A549 (cell line): ENCODE measurements around the gene FAAP100. TPM values are rescaled to one million over a fixed set of nuclear protein-coding genes. Genes with fewer than 3 reads are reported as not detected.

ENCODE experiments used
- ATAC-seq, 2 experiments: fragments of 200-7000 bp in 1 of 2; fragments of >200 bp in 1 of 2; cut with Nextera tagmentation in 1 of 2; cut with Tn5 transposase in 1 of 2; 3 replicates each; pipeline versions ENCODE4 v1.8.0 to v1.9.1; 2018 to 2020; ENCODE audit warnings: mild to moderate bottlenecking in 1 of 2, moderate library complexity in 1 of 2
- CTCF ChIA-PET: fragments of 300-600 bp; sonication (Branson Sonifier 250); formaldehyde crosslinking; extraction: SDS; loops from one replicate; lab custom pipeline; 2021; ENCODE audit warnings: antibody characterized with exemption, inconsistent platforms; lab: Yijun Ruan, JAX
- POLR2A ChIA-PET: fragments of 350-600 bp; formaldehyde crosslinking; extraction: SDS; loops from one replicate; lab custom pipeline; 2021; ENCODE audit warnings: antibody characterized with exemption, inconsistent platforms; lab: Yijun Ruan, JAX
- DNase-seq, 2 experiments: peaks; one replicate each; pipeline versions ENCODE4 v3.0.0 to v3.0.0-alpha.2; 2011 to 2016; ENCODE audit warnings: low read depth in 1 of 2, low spot score in 1 of 2
- FAIRE-seq: peaks from 2 replicates; lab custom pipeline; 2011; peaks lifted over from hg19 to GRCh38; lab: Jason Lieb, UNC
- H3K27ac ChIP-seq, 2 experiments: fragments of >200 bp; sonication (Bioruptor Twin); formaldehyde crosslinking; 3 replicates each; pipeline ENCODE4 v1.5.1; 2016 to 2017
- H3K4me1 ChIP-seq: fragments of >200 bp; sonication (Bioruptor Twin); formaldehyde crosslinking; 3 replicates; pipeline ENCODE4 v1.6.1; 2016
- H3K4me2 ChIP-seq: fragments of >200 bp; sonication (Bioruptor Twin); formaldehyde crosslinking; 3 replicates; pipeline ENCODE4 v1.6.1; 2016
- H3K4me3 ChIP-seq: fragments of >200 bp; sonication (Bioruptor Twin); formaldehyde crosslinking; 3 replicates; pipeline ENCODE4 v1.5.1; 2016
- H3K9me3 ChIP-seq: fragments of >200 bp; sonication (Bioruptor Twin); formaldehyde crosslinking; 3 replicates; pipeline ENCODE4 v1.6.1; 2016
- BHLHE40 ChIP-seq: IDR thresholded peaks from 2 replicates; pipeline ENCODE4 v1.6.1; 2012; ENCODE audit warnings: low read depth, low read length, inconsistent platforms
- CHD2 ChIP-seq: fragments of 150-350 bp; IDR thresholded peaks from 2 replicates; pipeline ENCODE4 v1.6.1; 2014; ENCODE audit warnings: low read length; ENCODE audit not compliant: partially characterized antibody
- CHD4 ChIP-seq: fragments of 200-600 bp; sonication (generic); IDR thresholded peaks from 2 replicates; pipeline ENCODE4 v1.6.1; 2016; ENCODE audit warnings: antibody characterized with exemption, mild to moderate bottlenecking, borderline replicate concordance
- HES2 ChIP-seq: fragments of >200 bp; sonication (Bioruptor Twin); formaldehyde crosslinking; IDR thresholded peaks from 2 replicates; pipeline ENCODE4 v1.6.1; 2016
- PBX3 ChIP-seq: IDR thresholded peaks from 2 replicates; pipeline ENCODE4 v1.6.1; 2012
- PHF8 ChIP-seq: fragments of 200-600 bp; sonication (generic); IDR thresholded peaks from 2 replicates; pipeline ENCODE4 v1.6.1; 2016; ENCODE audit warnings: low read depth, mild to moderate bottlenecking, antibody characterized with exemption, moderate library complexity, borderline replicate concordance
- POLR2A ChIP-seq: IDR thresholded peaks from 2 replicates; pipeline ENCODE4 v1.6.1; 2012; ENCODE audit warnings: mild to moderate bottlenecking, low read length
- POLR2AphosphoS2 ChIP-seq: conservative IDR thresholded peaks from 2 replicates; pipeline ENCODE4 v1.6.1; 2012; ENCODE audit warnings: low read length, improper control_type of control experiment, inconsistent platforms
- RAD21 ChIP-seq, 2 experiments: fragments of >200 bp in 1 of 2; sonication (Bioruptor Twin) in 1 of 2; formaldehyde crosslinking in 1 of 2; IDR thresholded peaks in 1 of 2; conservative IDR thresholded peaks in 1 of 2; 2 replicates in 1 of 2; 3 replicates in 1 of 2; pipeline ENCODE4 v1.6.1; 2012 to 2018; ENCODE audit warnings: inconsistent platforms in 1 of 2
- RARB ChIP-seq: fragments of 250-450 bp; sonication (Bioruptor Pico); IDR thresholded peaks from 2 replicates; pipeline ENCODE4 v1.8.0; 2021; ENCODE audit warnings: mild to moderate bottlenecking, moderate library complexity
- WGBS: methylation state at CpG from one replicate; pipeline ENCODE4 v1.1.6; 2017; ENCODE audit errors: missing lambda C conversion rate; 5-methylcytosine and 5-hydroxymethylcytosine counted together
- polyA plus RNA-seq, 4 experiments: library from polyadenylated mRNA; depleted of rRNA in 3 of 4; stranded (reverse); fragments of >200 nt; fragmentation: RNase III in 1 of 4; extraction: RNeasy Plus Mini Kit Qiagen cat#74134 plus additional on column Dnase treatment in 1 of 4; gene quantifications; 2 replicates in 3 of 4; 3 replicates in 1 of 4; pipeline ENCODE4 v1.2.3, GENCODE V29; 2011 to 2017
- TF ChIP-seq, protein P1 (sequence below): fragments of >200 bp; sonication (Bioruptor Twin); formaldehyde crosslinking; IDR thresholded peaks from 3 replicates; pipeline ENCODE4 v1.6.1; 2016
- TF ChIP-seq, protein P2 (sequence below): IDR thresholded peaks from 2 replicates; pipeline ENCODE4 v1.6.1; 2012
- TF ChIP-seq, protein P3 (sequence below): IDR thresholded peaks from 2 replicates; pipeline ENCODE4 v1.6.1; 2012; ENCODE audit warnings: low read depth, borderline replicate concordance

Gene FAAP100
- polyA plus RNA-seq, 2 of the 4 experiments (the other 2 are of a cell fraction) = 5.4 to 16.8 TPM

GRCh38 chr17:81553018-81553615, 964 bp upstream of the FAAP100 start:
- Histone ChIP-seq H3K27ac (peak overlapping the region; percentile 84 to 97), H3K9me3 (no peaks in the 10 kb centered on the region), H3K4me2 (peak overlapping the region; percentile 93), H3K4me1 (peaks cover 50% of the 10 kb centered on the region), H3K4me3 (peak overlapping the region; percentile 86)
- TF ChIP-seq, protein P1, sequence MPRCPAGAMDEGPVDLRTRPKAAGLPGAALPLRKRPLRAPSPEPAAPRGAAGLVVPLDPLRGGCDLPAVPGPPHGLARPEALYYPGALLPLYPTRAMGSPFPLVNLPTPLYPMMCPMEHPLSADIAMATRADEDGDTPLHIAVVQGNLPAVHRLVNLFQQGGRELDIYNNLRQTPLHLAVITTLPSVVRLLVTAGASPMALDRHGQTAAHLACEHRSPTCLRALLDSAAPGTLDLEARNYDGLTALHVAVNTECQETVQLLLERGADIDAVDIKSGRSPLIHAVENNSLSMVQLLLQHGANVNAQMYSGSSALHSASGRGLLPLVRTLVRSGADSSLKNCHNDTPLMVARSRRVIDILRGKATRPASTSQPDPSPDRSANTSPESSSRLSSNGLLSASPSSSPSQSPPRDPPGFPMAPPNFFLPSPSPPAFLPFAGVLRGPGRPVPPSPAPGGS = 0 out of 3 replicates have a peak, but pooled peaks have one; percentile 12
- TF ChIP-seq RAD21 (conservative IDR thresholded peaks at IDR 0.05 in 1 of 2, IDR thresholded peaks at IDR 0.05 in 1 of 2) = peak in 1 of 2 experiments; percentile 23; a peak in 3 of 5 replicates
- peak; percentile 75 for TF ChIP-seq POLR2A
- TF ChIP-seq, protein P2, sequence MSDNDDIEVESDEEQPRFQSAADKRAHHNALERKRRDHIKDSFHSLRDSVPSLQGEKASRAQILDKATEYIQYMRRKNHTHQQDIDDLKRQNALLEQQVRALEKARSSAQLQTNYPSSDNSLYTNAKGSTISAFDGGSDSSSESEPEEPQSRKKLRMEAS = peak; percentile 64
- no peak for TF ChIP-seq CHD4
- TF ChIP-seq CHD2 = peak; percentile 30
- 0 out of 2 replicates have a peak, but pooled peaks have one; percentile 13 for TF ChIP-seq PBX3
- TF ChIP-seq, protein P3, sequence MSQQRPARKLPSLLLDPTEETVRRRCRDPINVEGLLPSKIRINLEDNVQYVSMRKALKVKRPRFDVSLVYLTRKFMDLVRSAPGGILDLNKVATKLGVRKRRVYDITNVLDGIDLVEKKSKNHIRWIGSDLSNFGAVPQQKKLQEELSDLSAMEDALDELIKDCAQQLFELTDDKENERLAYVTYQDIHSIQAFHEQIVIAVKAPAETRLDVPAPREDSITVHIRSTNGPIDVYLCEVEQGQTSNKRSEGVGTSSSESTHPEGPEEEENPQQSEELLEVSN = peak; percentile 46; the same call in 1 of the 2 replicates
- TF ChIP-seq POLR2AphosphoS2 = no peak
- peak; percentile 92 to 97 for DNase-seq
- ATAC-seq = peak; percentile 75 to 84
- 2% methylated on average over 19 of the region's 19 CpGs for WGBS
- ChIA-PET CTCF (interaction anchor here (0.9 to 45.0 kb wide), 11 partner anchors 10 to 300 kb away, joined by 3 to 1604 read pairs (median 6); partner anchors contain the start of gene BAHCC1), POLR2A (interaction anchor here (1.0 to 2.1 kb wide), 5 partner anchors 10 to 42 kb away, joined by 3 to 15 read pairs (median 7); partner anchors contain the start of gene ACTG1)
- FAIRE-seq = no peak

- DNase-seq (peak in 1 of 2 experiments; percentile 46), ATAC-seq (peak in 1 of 2 experiments; percentile 1; a peak in 4 of 6 replicates), FAIRE-seq (no peak)
- WGBS = 2% methylated on average over 36 of the region's 69 CpGs
- TF ChIP-seq RARB (CRISPR knock-in tag) = no peak
- TF ChIP-seq PHF8 = peak; percentile 56; the same call in 1 of the 2 replicates
- TF ChIP-seq, protein P2 = peak; percentile 16; the same call in 1 of the 2 replicates
- no peak for TF ChIP-seq HES2
- peak overlapping the region; percentile 93 for H3K4me2 ChIP-seq
- ChIA-PET POLR2A (interaction anchor here (0.5 to 2.1 kb wide), 6 partner anchors 15 to 151 kb away, joined by 3 to 15 read pairs (median 5); partner anchors contain the start of genes ACTG1 and MRPL12), CTCF (interaction anchor here (0.9 to 45.0 kb wide), 9 partner anchors 7 to 299 kb away, joined by 3 to 1604 read pairs (median 12); no protein-coding TSS in a partner anchor)
- peak overlapping the region; percentile 84 to 97 for H3K27ac ChIP-seq
- no peaks in the 10 kb centered on the region for H3K9me3 ChIP-seq
- peak overlapping the region; percentile 86 for H3K4me3 ChIP-seq
- H3K4me1 ChIP-seq = peaks cover 35% of the 10 kb centered on the region
These were observed 502 bp downstream of the FAAP100 start for GRCh38 chr17:81551458-81552243.

GRCh38 chr17:81550830-81551457, 1.2 kb downstream of the FAAP100 start:
- 90% methylated on average over 26 of the region's 27 CpGs for WGBS
- Histone ChIP-seq H3K9me3 (no peaks in the 10 kb centered on the region), H3K4me3 (peak overlapping the region; percentile 86), H3K27ac (peak overlapping the region; percentile 84 to 97), H3K4me1 (peaks cover 28% of the 10 kb centered on the region), H3K4me2 (peak overlapping the region; percentile 93)
- FAIRE-seq (no peak), DNase-seq (no peak), ATAC-seq (no peak)
- no peak for TF ChIP-seq BHLHE40
- CTCF ChIA-PET = interaction anchor here (1.2 to 45.0 kb wide), 5 partner anchors 8 to 64 kb away, joined by 3 to 1604 read pairs (median 28); no protein-coding TSS in a partner anchor
- POLR2A ChIA-PET = interaction anchor here (2.1 kb wide), 1 partner anchor 16 kb away, joined by 15 read pairs; no protein-coding TSS in a partner anchor
